Liver (tissue), 9 donors: ENCODE data around the gene BARX2. TPM values are rescaled to one million over a fixed set of nuclear protein-coding genes. Genes with fewer than 3 reads are reported as not detected.

Source experiments
- DNase-seq: peaks from one replicate; pipeline ENCODE4 v3.0.0-alpha.2; 2017; ENCODE audit warnings: low spot score
- H3K27ac ChIP-seq, 2 donors: one replicate each; pipeline ENCODE4 v1.7.0; 2013; ENCODE audit warnings: inconsistent platforms in 2 of 2, low read length in 2 of 2, control low read depth in 1 of 2, low read depth in 1 of 2, mild to moderate bottlenecking in 1 of 2
- H3K27me3 ChIP-seq, 4 donors: one replicate each; pipeline versions ENCODE4 v1.6.1 to v1.7.0; 2013; ENCODE audit warnings: low read length in 3 of 4, inconsistent platforms in 1 of 4, mild to moderate bottlenecking in 1 of 4, moderate library complexity in 1 of 4; ENCODE audit not compliant: control insufficient read depth in 4 of 4, insufficient read depth in 4 of 4
- H3K36me3 ChIP-seq, 4 donors: one replicate each; pipeline versions ENCODE4 v1.6.1 to v1.7.0; 2013; ENCODE audit warnings: low read length in 3 of 4, mild to moderate bottlenecking in 3 of 4, low read depth in 1 of 4, moderate library complexity in 1 of 4; ENCODE audit not compliant: control insufficient read depth in 4 of 4, insufficient read depth in 3 of 4
- H3K4me1 ChIP-seq, 4 donors: one replicate each; pipeline versions ENCODE4 v1.6.1 to v1.7.0; 2013; ENCODE audit warnings: low read length in 3 of 4, mild to moderate bottlenecking in 3 of 4, moderate library complexity in 1 of 4; ENCODE audit not compliant: control insufficient read depth in 4 of 4, insufficient read depth in 4 of 4
- H3K4me3 ChIP-seq, 3 donors: one replicate each; pipeline versions ENCODE4 v1.6.1 to v1.7.0; 2013; ENCODE audit warnings: low read length in 3 of 3, control low read depth in 1 of 3, low read depth in 1 of 3, mild to moderate bottlenecking in 1 of 3
- H3K9ac ChIP-seq, 2 donors: one replicate each; pipeline ENCODE4 v1.7.0; 2013; ENCODE audit warnings: low read length in 2 of 2, mild to moderate bottlenecking in 2 of 2, moderate library complexity in 2 of 2, control low read depth in 1 of 2, low read depth in 1 of 2
- H3K9me3 ChIP-seq, 4 donors: one replicate each; pipeline versions ENCODE4 v1.6.1 to v1.7.0; 2013; ENCODE audit warnings: low read length in 3 of 4; ENCODE audit not compliant: control insufficient read depth in 4 of 4
- EGR1 ChIP-seq, 2 donors: IDR thresholded peaks; 2 replicates each; pipeline ENCODE4 v1.6.1; 2016 to 2018; ENCODE audit warnings: antibody characterized with exemption in 2 of 2, low read depth in 2 of 2
- FOXA1 ChIP-seq: IDR thresholded peaks from 2 replicates; pipeline ENCODE4 v1.6.1; 2016; ENCODE audit warnings: antibody characterized with exemption
- FOXA2 ChIP-seq: IDR thresholded peaks from 2 replicates; pipeline ENCODE4 v1.6.1; 2016; ENCODE audit warnings: antibody characterized with exemption
- GABPA ChIP-seq, 2 donors: IDR thresholded peaks in 1 of 2; conservative IDR thresholded peaks in 1 of 2; 2 replicates each; pipeline ENCODE4 v1.6.1; 2016; ENCODE audit warnings: antibody characterized with exemption in 2 of 2, mild to moderate bottlenecking in 1 of 2, moderate library complexity in 1 of 2
- HNF4A ChIP-seq, 2 donors: conservative IDR thresholded peaks; 2 replicates each; pipeline ENCODE4 v1.6.1; 2016; ENCODE audit warnings: antibody characterized with exemption in 2 of 2, mild to moderate bottlenecking in 2 of 2
- HNF4G ChIP-seq: IDR thresholded peaks from 2 replicates; pipeline ENCODE4 v1.6.1; 2016; ENCODE audit warnings: antibody characterized with exemption
- JUND ChIP-seq, 2 donors: IDR thresholded peaks; 2 replicates each; pipeline ENCODE4 v1.6.1; 2016; ENCODE audit warnings: antibody characterized with exemption in 2 of 2
- NR2F2 ChIP-seq: IDR thresholded peaks from 2 replicates; pipeline ENCODE4 v1.6.1; 2016; ENCODE audit warnings: antibody characterized with exemption
- RAD21 ChIP-seq, 2 donors: IDR thresholded peaks; 2 replicates each; pipeline ENCODE4 v1.6.1; 2016; ENCODE audit warnings: antibody characterized with exemption in 2 of 2, mild to moderate bottlenecking in 2 of 2
- RXRA ChIP-seq, 2 donors: IDR thresholded peaks; 2 replicates each; pipeline ENCODE4 v1.6.1; 2017 to 2018; ENCODE audit warnings: antibody characterized with exemption in 2 of 2, mild to moderate bottlenecking in 1 of 2
- SP1 ChIP-seq: IDR thresholded peaks from 2 replicates; pipeline ENCODE4 v1.6.1; 2018; ENCODE audit warnings: antibody characterized with exemption, mild to moderate bottlenecking
- TAF1 ChIP-seq: conservative IDR thresholded peaks from 2 replicates; pipeline ENCODE4 v1.6.1; 2016; ENCODE audit warnings: antibody characterized with exemption, mild to moderate bottlenecking
- YY1 ChIP-seq: IDR thresholded peaks from 2 replicates; pipeline ENCODE4 v1.6.1; 2016; ENCODE audit warnings: antibody characterized with exemption, mild to moderate bottlenecking
- whole genome bisulfite sequencing: extraction: QIAGEN DNeasy Blood & Tissue Kit; methylation state at CpG from one replicate; pipeline ENCODE4 v1.1.7; 2013; 5-methylcytosine and 5-hydroxymethylcytosine counted together
- polyA plus RNA-seq, 2 donors: library from polyadenylated mRNA; stranded (reverse) in 1 of 2; unstranded in 1 of 2; fragments of 200-250 nt in 1 of 2; fragments of >200 nt in 1 of 2; fragmentation: Nextera tagmentation in 1 of 2; extraction: Ambion mirVana in 1 of 2; gene quantifications; one replicate each; pipeline versions ENCODE4 v1.2.1 to v1.2.3, GENCODE V29; 2013 to 2015
- total RNA-seq, 2 donors: library from RNA; depleted of rRNA; stranded (reverse); fragments of >200 nt; gene quantifications; one replicate each; pipeline ENCODE4 v1.2.3, GENCODE V29; 2014
- TF ChIP-seq, protein P1 (sequence below): fragments of 150-350 bp; IDR thresholded peaks from 2 replicates; pipeline ENCODE4 v1.5.1; 2017; ENCODE audit warnings: improper control_type of control experiment, low read depth, low read length; ENCODE audit not compliant: missing input control
- TF ChIP-seq, protein P2 (sequence below): IDR thresholded peaks from 2 replicates; pipeline ENCODE4 v1.6.1; 2016; ENCODE audit warnings: antibody characterized with exemption, mild to moderate bottlenecking
- TF ChIP-seq, protein P3 (sequence below): IDR thresholded peaks from 2 replicates; pipeline ENCODE4 v1.6.1; 2016; ENCODE audit warnings: antibody characterized with exemption
- TF ChIP-seq, protein P4 (sequence below): IDR thresholded peaks from 2 replicates; pipeline ENCODE4 v1.6.1; 2016; ENCODE audit warnings: antibody characterized with exemption
- TF ChIP-seq, protein P5 (sequence below): IDR thresholded peaks from 2 replicates; pipeline ENCODE4 v1.6.1; 2016; ENCODE audit warnings: antibody characterized with exemption
- donor health status: healthy.
- donor health status: healthy.
- donor health status: healthy.
- donor health status: healthy.
- donor health status: healthy.

The BARX2 gene
- total and polyA plus RNA-seq, 4 donors = not detected

DNA sequence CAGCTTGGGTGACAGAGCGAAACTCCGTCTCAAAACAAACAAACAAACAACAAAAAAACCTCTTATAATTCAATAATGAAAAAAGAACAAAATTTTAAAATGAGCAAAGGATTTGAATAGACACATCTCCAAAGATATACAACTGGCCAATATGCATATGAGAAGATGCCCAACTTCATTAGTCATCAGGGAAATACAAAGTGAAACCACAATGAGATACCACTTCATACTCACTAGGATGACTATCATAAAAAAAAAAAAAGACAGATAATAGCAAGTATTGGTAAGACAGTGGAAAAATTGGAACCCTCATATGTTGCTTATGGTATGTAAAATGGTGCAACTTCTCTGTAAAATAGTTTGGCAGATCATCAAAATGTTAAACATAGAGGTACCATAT is 28.7 kb upstream of the BARX2 start:
- Histone ChIP-seq H3K9ac (no peak overlapping the region), H3K9me3 (no peaks in the 10 kb centered on the region), H3K4me3 (no peak overlapping the region), H3K27ac (no peak overlapping the region), H3K27me3 (peaks cover 0 to 3% (median 0%) of the 10 kb centered on the region in 4 donors), H3K36me3 (no peaks in the 10 kb centered on the region), H3K4me1 (no peaks in the 10 kb centered on the region)
- TF ChIP-seq FOXA2 = no peak
- TF ChIP-seq HNF4A (conservative IDR thresholded peaks at IDR 0.05) = no peak
- TF ChIP-seq, protein P1, sequence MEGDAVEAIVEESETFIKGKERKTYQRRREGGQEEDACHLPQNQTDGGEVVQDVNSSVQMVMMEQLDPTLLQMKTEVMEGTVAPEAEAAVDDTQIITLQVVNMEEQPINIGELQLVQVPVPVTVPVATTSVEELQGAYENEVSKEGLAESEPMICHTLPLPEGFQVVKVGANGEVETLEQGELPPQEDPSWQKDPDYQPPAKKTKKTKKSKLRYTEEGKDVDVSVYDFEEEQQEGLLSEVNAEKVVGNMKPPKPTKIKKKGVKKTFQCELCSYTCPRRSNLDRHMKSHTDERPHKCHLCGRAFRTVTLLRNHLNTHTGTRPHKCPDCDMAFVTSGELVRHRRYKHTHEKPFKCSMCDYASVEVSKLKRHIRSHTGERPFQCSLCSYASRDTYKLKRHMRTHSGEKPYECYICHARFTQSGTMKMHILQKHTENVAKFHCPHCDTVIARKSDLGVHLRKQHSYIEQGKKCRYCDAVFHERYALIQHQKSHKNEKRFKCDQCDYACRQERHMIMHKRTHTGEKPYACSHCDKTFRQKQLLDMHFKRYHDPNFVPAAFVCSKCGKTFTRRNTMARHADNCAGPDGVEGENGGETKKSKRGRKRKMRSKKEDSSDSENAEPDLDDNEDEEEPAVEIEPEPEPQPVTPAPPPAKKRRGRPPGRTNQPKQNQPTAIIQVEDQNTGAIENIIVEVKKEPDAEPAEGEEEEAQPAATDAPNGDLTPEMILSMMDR = no peak
- no peak for TF ChIP-seq SP1
- TF ChIP-seq, protein P2, sequence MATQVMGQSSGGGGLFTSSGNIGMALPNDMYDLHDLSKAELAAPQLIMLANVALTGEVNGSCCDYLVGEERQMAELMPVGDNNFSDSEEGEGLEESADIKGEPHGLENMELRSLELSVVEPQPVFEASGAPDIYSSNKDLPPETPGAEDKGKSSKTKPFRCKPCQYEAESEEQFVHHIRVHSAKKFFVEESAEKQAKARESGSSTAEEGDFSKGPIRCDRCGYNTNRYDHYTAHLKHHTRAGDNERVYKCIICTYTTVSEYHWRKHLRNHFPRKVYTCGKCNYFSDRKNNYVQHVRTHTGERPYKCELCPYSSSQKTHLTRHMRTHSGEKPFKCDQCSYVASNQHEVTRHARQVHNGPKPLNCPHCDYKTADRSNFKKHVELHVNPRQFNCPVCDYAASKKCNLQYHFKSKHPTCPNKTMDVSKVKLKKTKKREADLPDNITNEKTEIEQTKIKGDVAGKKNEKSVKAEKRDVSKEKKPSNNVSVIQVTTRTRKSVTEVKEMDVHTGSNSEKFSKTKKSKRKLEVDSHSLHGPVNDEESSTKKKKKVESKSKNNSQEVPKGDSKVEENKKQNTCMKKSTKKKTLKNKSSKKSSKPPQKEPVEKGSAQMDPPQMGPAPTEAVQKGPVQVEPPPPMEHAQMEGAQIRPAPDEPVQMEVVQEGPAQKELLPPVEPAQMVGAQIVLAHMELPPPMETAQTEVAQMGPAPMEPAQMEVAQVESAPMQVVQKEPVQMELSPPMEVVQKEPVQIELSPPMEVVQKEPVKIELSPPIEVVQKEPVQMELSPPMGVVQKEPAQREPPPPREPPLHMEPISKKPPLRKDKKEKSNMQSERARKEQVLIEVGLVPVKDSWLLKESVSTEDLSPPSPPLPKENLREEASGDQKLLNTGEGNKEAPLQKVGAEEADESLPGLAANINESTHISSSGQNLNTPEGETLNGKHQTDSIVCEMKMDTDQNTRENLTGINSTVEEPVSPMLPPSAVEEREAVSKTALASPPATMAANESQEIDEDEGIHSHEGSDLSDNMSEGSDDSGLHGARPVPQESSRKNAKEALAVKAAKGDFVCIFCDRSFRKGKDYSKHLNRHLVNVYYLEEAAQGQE = no peak
- TF ChIP-seq RAD21 (IDR thresholded peaks at IDR 0.05) = no peak
- TF ChIP-seq YY1 = no peak
- TF ChIP-seq JUND (IDR thresholded peaks at IDR 0.05) = no peak
- no peak for TF ChIP-seq EGR1 (IDR thresholded peaks at IDR 0.05; ENCODE audit: low read depth in 2 of 2)
- TF ChIP-seq GABPA (IDR thresholded peaks at IDR 0.05 in 1 of 2, conservative IDR thresholded peaks at IDR 0.05 in 1 of 2) = no peak
- 88% methylated on average over 2 of the region's 2 CpGs for WGBS
- no peak for DNase-seq

DNA sequence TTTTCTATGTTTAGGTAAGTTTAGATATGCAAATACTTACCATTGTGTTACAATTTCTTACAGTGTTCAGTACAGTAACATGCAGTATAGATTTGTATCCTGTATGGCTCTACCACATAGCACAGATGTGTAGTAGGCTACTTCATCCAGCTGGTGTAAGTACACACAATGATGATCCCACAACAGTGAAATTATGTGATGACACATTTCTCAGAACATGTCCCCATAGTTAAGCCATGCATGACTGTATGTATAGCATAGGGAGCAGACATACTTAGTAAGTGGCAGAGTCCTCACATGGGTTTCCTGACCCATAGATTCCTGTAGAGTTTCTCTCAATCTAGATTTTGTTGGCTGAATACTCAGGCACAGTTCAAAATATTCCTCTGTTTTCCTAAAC is 26.8 kb upstream of the BARX2 start:
- H3K36me3 ChIP-seq = no peaks in the 10 kb centered on the region
- H3K4me1 ChIP-seq = no peaks in the 10 kb centered on the region
- H3K9me3 ChIP-seq = no peaks in the 10 kb centered on the region
- H3K27ac ChIP-seq = no peak overlapping the region
- H3K9ac ChIP-seq = no peak overlapping the region
- H3K27me3 ChIP-seq = peaks cover 0 to 3% (median 0%) of the 10 kb centered on the region in 4 donors
- no peak overlapping the region for H3K4me3 ChIP-seq
- no peak for DNase-seq
- TF ChIP-seq NR2F2 (no peak), RAD21 (IDR thresholded peaks at IDR 0.05) (no peak), YY1 (no peak), GABPA (IDR thresholded peaks at IDR 0.05 in 1 of 2, conservative IDR thresholded peaks at IDR 0.05 in 1 of 2) (no peak), FOXA1 (no peak), EGR1 (IDR thresholded peaks at IDR 0.05; ENCODE audit: low read depth in 2 of 2) (no peak), SP1 (no peak), RXRA (IDR thresholded peaks at IDR 0.05) (no peak), HNF4G (no peak), FOXA2 (no peak), TAF1 (no peak), JUND (IDR thresholded peaks at IDR 0.05) (no peak), HNF4A (conservative IDR thresholded peaks at IDR 0.05) (no peak)
- TF ChIP-seq, protein P1 = no peak
- TF ChIP-seq, protein P3, sequence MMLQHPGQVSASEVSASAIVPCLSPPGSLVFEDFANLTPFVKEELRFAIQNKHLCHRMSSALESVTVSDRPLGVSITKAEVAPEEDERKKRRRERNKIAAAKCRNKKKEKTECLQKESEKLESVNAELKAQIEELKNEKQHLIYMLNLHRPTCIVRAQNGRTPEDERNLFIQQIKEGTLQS = no peak
- TF ChIP-seq, protein P4, sequence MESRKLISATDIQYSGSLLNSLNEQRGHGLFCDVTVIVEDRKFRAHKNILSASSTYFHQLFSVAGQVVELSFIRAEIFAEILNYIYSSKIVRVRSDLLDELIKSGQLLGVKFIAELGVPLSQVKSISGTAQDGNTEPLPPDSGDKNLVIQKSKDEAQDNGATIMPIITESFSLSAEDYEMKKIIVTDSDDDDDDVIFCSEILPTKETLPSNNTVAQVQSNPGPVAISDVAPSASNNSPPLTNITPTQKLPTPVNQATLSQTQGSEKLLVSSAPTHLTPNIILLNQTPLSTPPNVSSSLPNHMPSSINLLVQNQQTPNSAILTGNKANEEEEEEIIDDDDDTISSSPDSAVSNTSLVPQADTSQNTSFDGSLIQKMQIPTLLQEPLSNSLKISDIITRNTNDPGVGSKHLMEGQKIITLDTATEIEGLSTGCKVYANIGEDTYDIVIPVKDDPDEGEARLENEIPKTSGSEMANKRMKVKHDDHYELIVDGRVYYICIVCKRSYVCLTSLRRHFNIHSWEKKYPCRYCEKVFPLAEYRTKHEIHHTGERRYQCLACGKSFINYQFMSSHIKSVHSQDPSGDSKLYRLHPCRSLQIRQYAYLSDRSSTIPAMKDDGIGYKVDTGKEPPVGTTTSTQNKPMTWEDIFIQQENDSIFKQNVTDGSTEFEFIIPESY = no peak
- TF ChIP-seq, protein P5, sequence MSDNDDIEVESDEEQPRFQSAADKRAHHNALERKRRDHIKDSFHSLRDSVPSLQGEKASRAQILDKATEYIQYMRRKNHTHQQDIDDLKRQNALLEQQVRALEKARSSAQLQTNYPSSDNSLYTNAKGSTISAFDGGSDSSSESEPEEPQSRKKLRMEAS = no peak
- TF ChIP-seq, protein P2 = no peak
